DND-41 (cell line): ENCODE results near the gene EMC10.

Experiments used
- ATAC-seq: fragments of 200-7000 bp; cut with Tn5 transposase; 3 replicates; pipeline ENCODE4 v1.9.1; 2021; ENCODE audit warnings: low read depth; ENCODE audit not compliant: insufficient read depth
- DNase-seq: peaks from one replicate; pipeline ENCODE4 v3.0.0-alpha.2; 2020
- H2AFZ ChIP-seq: 2 replicates; pipeline ENCODE4 v1.6.0; 2012; ENCODE audit warnings: low read depth, low read length
- H3K27ac ChIP-seq: 2 replicates; pipeline ENCODE4 v1.5.1; 2012; ENCODE audit warnings: low read length, inconsistent platforms
- H3K27me3 ChIP-seq: fragments of 200-600 bp; sonication (generic); 2 replicates; pipeline ENCODE4 v1.6.0; 2012; ENCODE audit warnings: low read length, mild to moderate bottlenecking, inconsistent platforms; ENCODE audit not compliant: insufficient read depth, poor library complexity
- H3K36me3 ChIP-seq: 2 replicates; pipeline ENCODE4 v1.5.1; 2012; ENCODE audit warnings: low read length, inconsistent platforms; ENCODE audit not compliant: insufficient read depth
- H3K4me1 ChIP-seq: 2 replicates; pipeline ENCODE4 v1.5.1; 2012; ENCODE audit warnings: mild to moderate bottlenecking, low read length; ENCODE audit not compliant: insufficient read depth
- H3K4me2 ChIP-seq: 2 replicates; pipeline ENCODE4 v1.6.0; 2012; ENCODE audit warnings: mild to moderate bottlenecking, moderate library complexity, low read length, inconsistent platforms; ENCODE audit not compliant: insufficient read depth
- H3K4me3 ChIP-seq, 2 experiments: fragments of 200-600 bp in 1 of 2; shearing (Covaris generic) in 1 of 2; 2 replicates each; pipeline ENCODE4 v1.5.1; 2012 to 2016; ENCODE audit warnings: inconsistent platforms in 2 of 2, low read length in 2 of 2, mild to moderate bottlenecking in 2 of 2, low read depth in 1 of 2, moderate library complexity in 1 of 2
- H3K79me2 ChIP-seq: 2 replicates; pipeline ENCODE4 v1.6.0; 2012; ENCODE audit warnings: low read length, inconsistent platforms; ENCODE audit not compliant: insufficient read depth
- H3K9ac ChIP-seq: 2 replicates; pipeline ENCODE4 v1.6.0; 2012; ENCODE audit warnings: low read depth, mild to moderate bottlenecking, inconsistent platforms, low read length, moderate library complexity
- H3K9me3 ChIP-seq: 2 replicates; pipeline ENCODE4 v1.5.1; 2012; ENCODE audit warnings: low read length, moderate library complexity, mild to moderate bottlenecking, inconsistent platforms; ENCODE audit not compliant: insufficient read depth, severe bottlenecking
- H4K20me1 ChIP-seq: 2 replicates; pipeline ENCODE4 v1.6.0; 2012; ENCODE audit warnings: low read length; ENCODE audit not compliant: insufficient read depth
- EZH2 ChIP-seq: IDR thresholded peaks from 3 replicates; pipeline ENCODE4 v1.6.1; 2012; ENCODE audit warnings: borderline replicate concordance, low read depth, mild to moderate bottlenecking, moderate library complexity, low read length, inconsistent platforms; ENCODE audit not compliant: severe bottlenecking
- TF ChIP-seq, protein P1 (sequence below): IDR thresholded peaks from 2 replicates; pipeline ENCODE4 v1.5.1; 2012; ENCODE audit warnings: borderline replicate concordance, low read length, moderate library complexity, mild to moderate bottlenecking; ENCODE audit not compliant: poor library complexity, severe bottlenecking; ENCODE audit errors: extremely low read depth

EMC10 gene

DNA sequence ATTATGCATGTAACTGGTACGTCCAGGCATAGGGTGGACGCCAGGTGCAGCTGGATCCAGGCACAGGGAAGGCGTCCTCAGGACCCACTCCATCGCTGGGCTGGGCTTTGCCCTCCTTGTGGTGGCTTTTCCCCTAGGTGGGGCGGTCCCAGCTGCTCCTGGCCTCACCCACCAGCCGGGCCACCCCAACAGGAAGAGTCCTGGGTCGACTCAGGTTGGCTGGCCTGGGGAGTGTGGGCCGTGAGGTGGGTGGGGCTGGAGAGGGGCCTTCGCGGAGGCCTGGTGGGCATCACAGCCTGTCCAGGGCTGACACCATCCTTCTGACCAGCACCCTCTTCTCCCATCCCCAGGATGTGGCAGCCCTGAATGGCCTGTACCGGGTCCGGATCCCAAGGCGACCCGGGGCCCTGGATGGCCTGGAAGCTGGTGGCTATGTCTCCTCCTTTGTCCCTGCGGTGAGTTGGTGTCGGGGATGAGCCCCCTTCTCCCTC lies 3.5 kb downstream of the EMC10 start:
- H3K4me3 ChIP-seq: no peak overlapping the region
- H4K20me1 ChIP-seq: no peaks in the 10 kb centered on the region
- peaks cover 10% of the 10 kb centered on the region; the same call in 1 of the 2 replicates for H3K79me2 ChIP-seq
- no peak overlapping the region for H3K27ac ChIP-seq
- DNase-seq (no peak), ATAC-seq (no peak)
- TF ChIP-seq, protein P1, sequence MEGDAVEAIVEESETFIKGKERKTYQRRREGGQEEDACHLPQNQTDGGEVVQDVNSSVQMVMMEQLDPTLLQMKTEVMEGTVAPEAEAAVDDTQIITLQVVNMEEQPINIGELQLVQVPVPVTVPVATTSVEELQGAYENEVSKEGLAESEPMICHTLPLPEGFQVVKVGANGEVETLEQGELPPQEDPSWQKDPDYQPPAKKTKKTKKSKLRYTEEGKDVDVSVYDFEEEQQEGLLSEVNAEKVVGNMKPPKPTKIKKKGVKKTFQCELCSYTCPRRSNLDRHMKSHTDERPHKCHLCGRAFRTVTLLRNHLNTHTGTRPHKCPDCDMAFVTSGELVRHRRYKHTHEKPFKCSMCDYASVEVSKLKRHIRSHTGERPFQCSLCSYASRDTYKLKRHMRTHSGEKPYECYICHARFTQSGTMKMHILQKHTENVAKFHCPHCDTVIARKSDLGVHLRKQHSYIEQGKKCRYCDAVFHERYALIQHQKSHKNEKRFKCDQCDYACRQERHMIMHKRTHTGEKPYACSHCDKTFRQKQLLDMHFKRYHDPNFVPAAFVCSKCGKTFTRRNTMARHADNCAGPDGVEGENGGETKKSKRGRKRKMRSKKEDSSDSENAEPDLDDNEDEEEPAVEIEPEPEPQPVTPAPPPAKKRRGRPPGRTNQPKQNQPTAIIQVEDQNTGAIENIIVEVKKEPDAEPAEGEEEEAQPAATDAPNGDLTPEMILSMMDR: no peak
- no peak for TF ChIP-seq EZH2
- H3K27me3 ChIP-seq: no peaks in the 10 kb centered on the region
- peaks cover 4% of the 10 kb centered on the region; the same call in 1 of the 2 replicates for H3K36me3 ChIP-seq
- no peak overlapping the region for H3K4me2 ChIP-seq
- H2AFZ ChIP-seq: no peak overlapping the region
- peaks cover 14% of the 10 kb centered on the region for H3K4me1 ChIP-seq
- H3K9ac ChIP-seq: no peak overlapping the region
- no peaks in the 10 kb centered on the region for H3K9me3 ChIP-seq

DNA sequence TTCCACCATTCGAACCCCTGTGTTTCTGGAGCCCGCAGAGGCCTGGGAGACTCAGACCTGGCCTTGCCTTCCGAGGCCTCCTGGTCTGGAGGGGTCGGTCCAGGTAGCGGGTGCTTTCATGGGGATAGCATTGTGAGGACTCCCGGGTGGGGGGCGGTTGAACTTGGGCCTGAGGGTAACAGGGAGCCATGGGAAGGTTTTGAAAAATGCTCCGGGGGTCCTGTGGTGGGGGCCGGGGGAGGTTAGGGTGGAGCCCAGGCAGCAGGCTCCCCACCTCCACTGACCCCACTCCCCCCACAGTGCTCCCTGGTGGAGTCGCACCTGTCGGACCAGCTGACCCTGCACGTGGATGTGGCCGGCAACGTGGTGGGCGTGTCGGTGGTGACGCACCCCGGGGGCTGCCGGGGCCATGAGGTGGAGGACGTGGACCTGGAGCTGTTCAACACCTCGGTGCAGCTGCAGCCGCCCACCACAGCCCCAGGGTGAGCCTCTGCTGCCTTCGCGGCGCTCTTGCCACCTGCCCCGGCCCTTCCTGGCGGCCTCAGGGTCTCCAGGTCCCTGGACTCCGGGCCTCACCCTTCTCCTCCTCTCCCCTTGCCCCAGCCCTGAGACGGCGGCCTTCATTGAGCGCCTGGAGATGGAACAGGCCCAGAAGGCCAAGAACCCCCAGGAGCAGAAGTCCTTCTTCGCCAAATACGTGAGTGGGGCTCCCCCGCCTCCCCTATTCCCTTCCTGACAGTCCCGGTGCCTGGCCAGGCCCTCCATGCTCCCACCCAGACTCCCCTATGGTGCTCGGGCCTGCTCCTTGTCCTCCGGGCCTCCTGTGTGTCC lies 4.2 kb downstream of the EMC10 start:
- ATAC-seq: no peak

DNA sequence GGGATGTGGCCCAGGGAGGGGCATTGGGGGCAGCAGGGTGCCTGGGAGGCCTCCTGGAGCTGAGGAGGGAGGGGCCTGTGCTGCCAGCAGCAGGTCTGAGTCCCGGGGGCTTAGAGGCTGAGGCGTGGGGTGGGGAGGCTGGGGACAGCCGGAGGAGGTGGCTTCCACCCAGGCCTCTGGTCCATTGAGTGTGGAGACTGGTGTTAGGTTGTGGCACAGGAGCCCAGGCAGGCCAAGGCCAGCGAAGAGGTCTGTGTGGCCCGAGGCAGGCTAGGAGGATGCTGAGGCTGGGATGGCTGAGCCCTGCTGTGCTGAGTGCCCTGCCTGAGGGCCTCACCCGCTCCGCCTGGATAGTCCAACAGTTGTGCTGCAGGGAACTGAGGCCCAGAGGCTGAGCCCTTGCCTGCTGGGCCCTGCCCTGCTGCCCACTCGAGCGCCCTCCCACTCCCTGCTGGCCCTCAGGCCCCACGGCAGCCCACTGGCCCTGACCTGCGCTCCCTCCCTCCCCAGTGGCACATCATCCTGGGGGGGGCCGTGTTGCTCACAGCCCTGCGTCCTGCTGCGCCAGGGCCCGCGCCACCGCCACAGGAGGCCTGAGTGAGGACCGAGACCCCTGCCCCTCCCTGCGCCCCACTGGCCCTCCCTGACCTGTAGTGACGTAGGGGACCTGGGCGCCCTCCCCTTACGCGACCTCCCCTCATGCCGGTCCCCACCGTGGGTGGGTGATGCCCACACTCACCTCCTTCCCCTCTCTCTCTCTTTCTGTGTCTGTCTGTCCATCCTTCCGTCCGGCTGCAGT lies 5.2 kb downstream of the EMC10 start:
- no peak for DNase-seq

More for the DNA sequence above, 4.2 kb downstream of the EMC10 start:
- Histone ChIP-seq H3K9me3 (no peaks in the 10 kb centered on the region), H3K79me2 (peaks cover 10% of the 10 kb centered on the region; the same call in 1 of the 2 replicates), H3K4me3 (no peak overlapping the region), H4K20me1 (no peaks in the 10 kb centered on the region), H3K36me3 (peaks cover 4% of the 10 kb centered on the region; the same call in 1 of the 2 replicates), H3K27ac (no peak overlapping the region), H3K27me3 (no peaks in the 10 kb centered on the region), H3K4me1 (peaks cover 14% of the 10 kb centered on the region), H3K9ac (no peak overlapping the region), H3K4me2 (no peak overlapping the region), H2AFZ (no peak overlapping the region)
- DNase-seq: no peak
- TF ChIP-seq, protein P1: no peak
- TF ChIP-seq EZH2: no peak

More for the DNA sequence above, 5.2 kb downstream of the EMC10 start:
- H3K36me3 ChIP-seq: peaks cover 4% of the 10 kb centered on the region; the same call in 1 of the 2 replicates
- TF ChIP-seq, protein P1: no peak
- TF ChIP-seq EZH2: no peak
- H3K4me1 ChIP-seq: peaks cover 8% of the 10 kb centered on the region
- H3K4me2 ChIP-seq: no peak overlapping the region
- no peak overlapping the region for H3K4me3 ChIP-seq
- H3K9ac ChIP-seq: no peak overlapping the region
- H4K20me1 ChIP-seq: no peaks in the 10 kb centered on the region
- no peak overlapping the region for H3K27ac ChIP-seq
- H3K79me2 ChIP-seq: peaks cover 10% of the 10 kb centered on the region; the same call in 1 of the 2 replicates
- ATAC-seq: no peak
- no peak overlapping the region for H2AFZ ChIP-seq
- no peaks in the 10 kb centered on the region for H3K9me3 ChIP-seq
- no peaks in the 10 kb centered on the region for H3K27me3 ChIP-seq
